GM12865 (cell line): ENCODE data around the gene SERINC2.

Experiments used
- DNase-seq: peaks from one replicate; pipeline ENCODE4 v3.0.0; 2010; ENCODE audit warnings: low read depth
- H3K4me3 ChIP-seq: 2 replicates; pipeline ENCODE4 v1.5.1; 2011; ENCODE audit warnings: mild to moderate bottlenecking, low read depth, low read length, control low read depth
- CTCF ChIP-seq: IDR thresholded peaks from 2 replicates; pipeline ENCODE4 v1.5.1; 2011; ENCODE audit warnings: low read length, control low read depth, low read depth, inconsistent platforms; ENCODE audit not compliant: insufficient read depth; ENCODE audit errors: missing control alignments

Gene SERINC2

GRCh38 chr1:31433396-31433930 is 20.4 kb downstream of the SERINC2 start:
- no peak for TF ChIP-seq CTCF
- no peak for DNase-seq

GRCh38 chr1:31434101-31434871 is 21.3 kb downstream of the SERINC2 start:
- no peak overlapping the region for H3K4me3 ChIP-seq
- no peak for DNase-seq
- TF ChIP-seq CTCF, result no peak

More at GRCh38 chr1:31433396-31433930, 20.4 kb downstream of the SERINC2 start:
- no peak overlapping the region for H3K4me3 ChIP-seq

- H3K4me3 ChIP-seq, result no peak overlapping the region
- no peak for DNase-seq
- TF ChIP-seq CTCF, result no peak
Observed at GRCh38 chr1:31434979-31435378, 22.0 kb downstream of the SERINC2 start.

- no peak for DNase-seq
- TF ChIP-seq CTCF, result no peak
- no peak overlapping the region for H3K4me3 ChIP-seq
Observed at GRCh38 chr1:31435471-31436409, 22.7 kb downstream of the SERINC2 start.

GRCh38 chr1:31436596-31437432 is 23.8 kb downstream of the SERINC2 start:
- no peak for TF ChIP-seq CTCF
- no peak for DNase-seq
- H3K4me3 ChIP-seq, result no peak overlapping the region

GRCh38 chr1:31437433-31438037 is 24.5 kb downstream of the SERINC2 start:
- DNase-seq, result no peak
- TF ChIP-seq CTCF, result no peak
- H3K4me3 ChIP-seq, result no peak overlapping the region
